Ectodermal cell (in vitro differentiated cells): Measurements from ENCODE around the gene SMYD1.

Source experiments
- H3K27ac ChIP-seq: 2 replicates; pipeline ENCODE4 v1.7.0; 2013; ENCODE audit warnings: mild to moderate bottlenecking, low read depth, low read length; ENCODE audit not compliant: insufficient read depth, poor library complexity, severe bottlenecking
- H3K27me3 ChIP-seq: 2 replicates; pipeline ENCODE4 v1.7.0; 2013; ENCODE audit warnings: mild to moderate bottlenecking, low read length; ENCODE audit not compliant: insufficient read depth, control insufficient read depth, poor library complexity, severe bottlenecking
- H3K36me3 ChIP-seq: one replicate; pipeline ENCODE4 v1.7.0; 2013; ENCODE audit warnings: low read length; ENCODE audit not compliant: control insufficient read depth, insufficient read depth
- H3K4me1 ChIP-seq: one replicate; pipeline ENCODE4 v1.7.0; 2013; ENCODE audit warnings: low read length; ENCODE audit not compliant: control insufficient read depth, insufficient read depth
- H3K4me3 ChIP-seq: 2 replicates; pipeline ENCODE4 v1.7.0; 2013; ENCODE audit warnings: low read depth, low read length, control low read depth; ENCODE audit not compliant: insufficient read depth
- H3K9me3 ChIP-seq: 2 replicates; pipeline ENCODE4 v1.7.0; 2013; ENCODE audit warnings: mild to moderate bottlenecking, low read length, moderate library complexity; ENCODE audit not compliant: control insufficient read depth
- WGBS, 2 experiments: methylation state at CpG; one replicate each; pipeline ENCODE4 v1.1.7; 2013; ENCODE audit warnings: missing lambda C conversion rate in 2 of 2; 5-methylcytosine and 5-hydroxymethylcytosine counted together

SMYD1 gene

DNA sequence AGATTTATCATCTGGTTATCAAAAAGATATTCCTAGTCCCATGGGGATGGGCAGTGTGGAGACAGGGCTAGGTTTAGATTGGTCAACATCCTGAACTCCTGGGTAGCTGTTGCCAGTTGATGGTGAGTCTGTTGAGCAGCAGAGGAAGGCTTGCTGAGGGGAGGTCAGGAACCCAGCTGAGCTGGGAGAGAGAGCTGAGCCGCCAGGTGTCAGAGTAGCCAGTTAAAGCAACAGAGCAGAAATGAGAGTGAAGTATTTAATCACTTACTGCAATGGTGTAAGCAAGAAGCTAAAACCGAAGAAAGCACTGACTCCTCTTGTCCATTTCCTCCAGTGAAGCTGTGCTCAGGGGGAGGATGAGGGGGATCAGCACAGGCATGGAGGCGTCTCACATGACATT lies 29.6 kb downstream of the SMYD1 start:
- no peaks in the 10 kb centered on the region for H3K9me3 ChIP-seq
- H3K36me3 ChIP-seq, result no peaks in the 10 kb centered on the region
- H3K27me3 ChIP-seq, result no peaks in the 10 kb centered on the region
- WGBS, 2 experiments, result 71 to 83% methylated on average over 3 of the region's 3 CpGs
- H3K4me3 ChIP-seq, result no peak overlapping the region
- H3K4me1 ChIP-seq, result peaks cover 22% of the 10 kb centered on the region
- no peak overlapping the region for H3K27ac ChIP-seq

DNA sequence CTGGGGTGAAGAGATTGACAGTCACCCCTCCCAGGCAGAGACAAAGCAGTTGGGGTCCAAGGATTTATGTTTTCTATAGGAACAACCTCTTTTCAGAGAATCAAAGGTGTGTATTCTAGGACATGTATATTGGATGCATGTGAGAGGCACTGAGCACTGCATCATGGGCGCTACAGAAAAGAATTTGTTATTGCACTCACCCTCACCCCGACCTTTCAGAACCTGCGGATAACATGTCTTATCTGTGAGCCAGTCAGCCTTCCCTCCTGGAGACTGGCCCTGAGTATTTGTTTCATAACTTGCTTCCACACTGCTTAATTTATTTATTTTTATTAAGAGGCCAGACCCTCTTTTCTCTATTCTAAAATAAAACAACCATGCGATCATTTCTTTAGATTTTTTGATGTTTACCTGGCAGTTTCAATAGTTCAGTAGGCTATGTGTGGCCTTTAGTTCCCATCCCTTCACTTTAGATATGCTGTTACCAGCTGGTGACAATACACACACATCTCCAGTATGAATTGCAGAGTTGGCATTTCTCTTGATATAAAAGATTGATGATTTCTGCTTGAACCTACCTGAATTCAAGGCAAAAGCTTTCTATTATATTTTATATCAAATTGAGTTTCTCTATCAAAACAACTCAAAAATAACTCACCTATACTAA lies 30.4 kb downstream of the SMYD1 start:
- H3K4me3 ChIP-seq, result no peak overlapping the region
- WGBS, 2 experiments, result 92 to 97% methylated on average over 4 of the region's 4 CpGs
- no peaks in the 10 kb centered on the region for H3K9me3 ChIP-seq
- no peaks in the 10 kb centered on the region for H3K36me3 ChIP-seq
- H3K27ac ChIP-seq, result no peak overlapping the region
- H3K4me1 ChIP-seq, result peaks cover 22% of the 10 kb centered on the region
- H3K27me3 ChIP-seq, result no peaks in the 10 kb centered on the region

DNA sequence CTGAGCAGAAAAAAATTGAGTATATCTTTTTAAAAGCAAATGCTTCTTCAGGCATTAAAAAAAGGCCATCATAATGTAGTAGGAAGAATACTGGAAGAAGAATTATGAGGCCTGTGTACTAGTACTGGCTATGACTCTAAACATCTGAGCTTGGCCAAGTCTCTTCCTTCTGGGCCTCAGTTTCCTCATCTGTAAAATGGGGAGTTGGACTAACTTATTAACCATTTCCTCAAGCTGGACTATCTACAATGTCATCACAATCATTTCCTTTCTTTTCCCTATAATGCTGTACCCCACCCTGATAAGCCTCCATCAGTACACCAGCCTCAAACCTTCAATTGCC lies 30.9 kb downstream of the SMYD1 start:
- Histone ChIP-seq H3K4me3 (no peak overlapping the region), H3K27ac (no peak overlapping the region), H3K27me3 (no peaks in the 10 kb centered on the region), H3K9me3 (no peaks in the 10 kb centered on the region), H3K4me1 (peaks cover 22% of the 10 kb centered on the region), H3K36me3 (no peaks in the 10 kb centered on the region)

DNA sequence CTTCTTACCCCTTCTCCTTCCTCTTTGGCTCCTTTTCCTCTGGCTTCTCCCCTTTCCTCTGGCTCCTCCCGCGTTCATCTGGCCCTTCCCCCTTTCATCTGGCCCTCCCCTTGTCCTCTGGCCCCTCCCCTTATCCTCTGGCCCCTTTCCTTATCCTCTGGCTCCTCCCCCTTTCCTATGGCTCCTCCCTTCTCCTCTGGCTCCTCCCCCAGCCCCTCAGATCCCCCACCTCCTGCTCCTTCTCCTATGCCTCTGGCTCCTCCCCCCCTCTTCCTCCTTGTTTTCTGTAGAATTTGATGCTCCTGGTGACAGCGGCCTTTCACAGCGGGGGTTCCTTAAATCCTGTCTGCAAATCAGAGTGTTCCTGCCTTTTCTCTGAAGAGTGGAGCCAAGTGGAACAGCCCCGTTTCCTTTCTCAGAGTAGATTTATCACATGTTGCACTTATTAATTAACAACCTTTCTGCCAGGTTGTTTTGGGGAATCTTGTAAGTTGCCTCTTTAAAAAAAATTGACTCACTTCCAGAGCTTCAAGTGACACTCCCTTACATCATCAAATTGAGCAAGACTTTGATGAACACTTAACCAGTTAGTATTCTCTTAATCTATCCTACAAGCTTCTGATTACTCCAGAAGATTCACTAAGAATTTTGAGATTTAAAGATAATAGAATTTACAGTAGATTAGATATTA lies 32.3 kb downstream of the SMYD1 start:
- Histone ChIP-seq H3K9me3 (no peaks in the 10 kb centered on the region), H3K36me3 (no peaks in the 10 kb centered on the region), H3K4me1 (peaks cover 13% of the 10 kb centered on the region), H3K4me3 (no peak overlapping the region), H3K27ac (no peak overlapping the region), H3K27me3 (no peaks in the 10 kb centered on the region)
- WGBS, 2 experiments, result 7 to 8% methylated on average over 5 of the region's 5 CpGs

DNA sequence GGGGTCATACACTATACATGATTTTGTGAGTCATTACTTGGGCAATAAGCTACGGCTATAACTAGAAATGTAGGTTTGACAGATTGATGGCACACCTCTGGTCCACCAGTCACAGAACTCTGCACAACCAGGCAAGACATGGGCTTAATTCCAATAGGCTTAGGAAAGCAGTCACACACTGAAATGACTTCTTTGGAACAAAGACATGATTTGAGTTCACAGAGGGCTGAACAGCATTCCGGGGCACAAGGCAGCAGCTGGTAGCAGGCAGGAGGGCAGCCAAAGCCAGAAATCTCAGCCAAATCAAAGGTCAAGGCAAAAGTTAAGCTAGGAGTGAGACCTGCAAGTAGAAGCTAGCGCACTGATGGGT lies 32.8 kb downstream of the SMYD1 start:
- no peaks in the 10 kb centered on the region for H3K27me3 ChIP-seq
- peaks cover 10% of the 10 kb centered on the region for H3K4me1 ChIP-seq
- H3K4me3 ChIP-seq, result no peak overlapping the region
- H3K36me3 ChIP-seq, result no peaks in the 10 kb centered on the region
- H3K27ac ChIP-seq, result no peak overlapping the region
- 91 to 94% methylated on average over 3 of the region's 3 CpGs for WGBS, 2 experiments
- no peaks in the 10 kb centered on the region for H3K9me3 ChIP-seq

DNA sequence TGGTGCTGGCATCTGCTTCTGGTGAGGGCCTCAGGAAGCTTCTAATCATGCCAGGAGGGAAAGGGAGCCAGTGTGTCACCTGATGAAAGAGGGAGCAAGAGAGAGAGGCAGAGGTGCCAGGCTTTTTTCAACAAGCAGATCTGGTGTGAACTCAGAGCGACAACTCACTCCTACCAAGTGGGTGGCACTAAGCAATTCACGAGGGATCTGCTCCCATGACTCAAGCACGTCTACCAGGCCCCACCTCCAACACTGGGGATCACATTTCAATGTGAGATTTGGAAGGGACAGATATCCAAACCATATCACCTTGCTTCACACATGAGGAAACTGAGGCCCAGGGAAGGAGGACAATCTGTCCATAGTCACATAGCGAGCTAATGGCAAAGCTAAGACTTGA lies 41.2 kb downstream of the SMYD1 start:
- no peaks in the 10 kb centered on the region for H3K27me3 ChIP-seq

DNA sequence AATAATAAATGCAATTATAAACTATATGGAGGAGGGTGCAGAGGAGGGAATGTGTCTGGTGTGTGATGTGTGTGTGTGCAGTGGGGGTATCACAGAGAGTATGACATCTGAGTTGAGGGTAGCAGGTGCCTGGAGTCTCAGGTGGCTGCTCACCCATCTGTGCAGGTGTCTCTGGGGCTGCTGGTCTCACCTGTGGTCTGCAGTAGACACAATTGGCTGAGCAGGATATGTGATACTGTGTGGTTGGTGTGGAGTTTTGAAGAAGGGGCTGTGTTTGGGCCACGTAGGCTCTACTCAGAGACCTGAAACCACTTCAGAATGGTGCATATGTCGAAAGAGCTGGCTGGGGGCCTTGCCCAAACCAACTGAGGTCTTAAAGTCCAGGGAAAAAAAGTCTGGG lies 43.2 kb downstream of the SMYD1 start:
- H3K4me1 ChIP-seq, result no peaks in the 10 kb centered on the region
- WGBS, 2 experiments, result 91 to 94% methylated on average over 2 of the region's 2 CpGs
- H3K27me3 ChIP-seq, result no peaks in the 10 kb centered on the region
- no peak overlapping the region for H3K4me3 ChIP-seq
- H3K9me3 ChIP-seq, result no peaks in the 10 kb centered on the region
- no peaks in the 10 kb centered on the region for H3K36me3 ChIP-seq
- no peak overlapping the region for H3K27ac ChIP-seq

More for the DNA sequence above, 41.2 kb downstream of the SMYD1 start:
- H3K27ac ChIP-seq, result no peak overlapping the region
- WGBS, 2 experiments, result 87 to 92% methylated on average over 4 of the region's 4 CpGs
- no peaks in the 10 kb centered on the region for H3K36me3 ChIP-seq
- H3K9me3 ChIP-seq, result no peaks in the 10 kb centered on the region
- H3K4me3 ChIP-seq, result no peak overlapping the region
- H3K4me1 ChIP-seq, result no peaks in the 10 kb centered on the region

DNA sequence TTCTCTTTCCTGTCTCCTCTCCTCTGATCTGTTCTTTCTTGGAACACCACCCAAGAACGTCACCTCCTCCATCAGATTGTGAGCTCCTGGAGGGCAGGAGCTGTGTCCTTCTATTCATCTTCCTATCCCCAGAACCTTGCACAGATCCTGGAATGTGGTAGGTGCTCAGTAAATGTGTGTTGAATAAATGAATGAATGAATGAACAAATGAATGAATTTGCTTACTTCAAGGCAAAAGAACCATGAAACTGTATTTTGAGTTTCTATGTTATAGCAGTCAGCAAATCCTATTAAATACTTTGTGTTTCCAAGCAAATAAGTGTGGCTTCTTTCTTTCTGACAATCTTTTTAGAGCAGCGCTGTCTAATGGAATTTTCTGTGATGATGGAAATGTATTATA lies 45.4 kb downstream of the SMYD1 start:
- 92 to 100% methylated on average over 2 of the region's 2 CpGs for WGBS, 2 experiments
- Histone ChIP-seq H3K4me3 (no peak overlapping the region), H3K4me1 (no peaks in the 10 kb centered on the region), H3K27me3 (no peaks in the 10 kb centered on the region), H3K27ac (no peak overlapping the region), H3K9me3 (no peaks in the 10 kb centered on the region), H3K36me3 (no peaks in the 10 kb centered on the region)

DNA sequence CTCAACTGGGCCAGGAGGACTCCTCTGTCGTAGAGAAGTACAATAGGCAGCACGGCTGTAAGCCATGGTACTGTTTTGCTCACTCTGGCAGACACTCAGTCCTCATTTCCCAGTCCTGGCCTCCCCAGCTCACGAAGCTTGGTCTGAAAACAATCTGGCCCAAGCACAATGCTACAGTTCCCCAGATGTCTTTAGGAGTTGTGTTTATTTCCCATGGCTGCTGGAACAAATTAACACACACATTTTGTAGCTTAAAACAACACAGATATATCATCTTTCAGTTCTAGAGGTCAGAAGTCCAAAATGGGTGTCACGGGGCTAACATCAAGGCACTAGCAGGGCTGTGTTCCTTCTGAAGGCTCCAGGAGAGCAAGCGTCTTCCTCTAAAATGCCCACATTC lies 47.3 kb downstream of the SMYD1 start:
- 89 to 90% methylated on average over 5 of the region's 5 CpGs for WGBS, 2 experiments
- Histone ChIP-seq H3K4me3 (no peak overlapping the region), H3K36me3 (no peaks in the 10 kb centered on the region), H3K9me3 (no peaks in the 10 kb centered on the region), H3K27ac (no peak overlapping the region), H3K27me3 (no peaks in the 10 kb centered on the region), H3K4me1 (no peaks in the 10 kb centered on the region)

DNA sequence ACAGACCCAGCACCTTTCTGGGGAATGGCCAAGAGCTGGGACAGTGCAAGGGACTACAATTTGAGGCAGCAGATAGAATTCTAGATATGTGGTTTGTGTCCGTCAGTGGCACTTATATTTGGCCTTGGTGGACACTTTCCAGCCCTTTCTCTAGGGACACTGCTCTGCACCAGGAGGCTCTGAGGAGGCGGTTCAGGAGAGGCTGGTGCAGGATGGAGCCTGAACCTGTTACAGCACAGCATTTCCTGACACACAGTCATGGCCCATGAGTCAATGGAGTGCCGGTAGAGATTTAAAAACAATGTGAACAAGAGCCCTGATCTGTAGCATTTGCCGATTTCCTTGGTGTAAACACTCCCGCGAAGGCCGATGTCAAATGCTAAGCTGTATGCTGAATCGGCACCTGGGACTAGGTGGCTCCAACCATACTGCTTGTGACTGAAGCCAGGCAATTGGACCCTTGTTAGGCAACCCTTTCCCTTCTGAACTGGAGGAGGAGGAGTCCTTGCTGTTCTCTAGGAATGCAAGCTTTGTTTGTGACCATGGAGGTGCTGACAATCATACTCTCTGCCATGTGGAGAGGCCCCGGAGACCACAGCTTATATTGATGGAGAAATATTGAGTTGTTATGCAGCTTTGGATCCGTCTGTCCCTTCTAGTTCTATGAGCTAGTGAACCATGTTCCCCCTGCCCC lies 48.3 kb downstream of the SMYD1 start:
- no peak overlapping the region for H3K4me3 ChIP-seq
- no peaks in the 10 kb centered on the region for H3K4me1 ChIP-seq
- no peak overlapping the region for H3K27ac ChIP-seq
- H3K36me3 ChIP-seq, result no peaks in the 10 kb centered on the region
- WGBS, 2 experiments, result 94 to 95% methylated on average over 9 of the region's 10 CpGs
- H3K9me3 ChIP-seq, result no peaks in the 10 kb centered on the region
- H3K27me3 ChIP-seq, result no peaks in the 10 kb centered on the region
